Neural progenitor cell (in vitro differentiated cells): ENCODE results near the gene ZSCAN29. TPM values are rescaled to one million over a fixed set of nuclear protein-coding genes. Genes with fewer than 3 reads are reported as not detected.

Experiments used
- DNase-seq: peaks from one replicate; pipeline ENCODE4 v3.0.0-alpha.2; 2016; ENCODE audit warnings: low spot score
- H2AFZ ChIP-seq: fragments of 200-600 bp; sonication (generic); replicated peaks from 2 replicates; pipeline ENCODE4 v1.6.1; 2016; ENCODE audit warnings: antibody characterized with exemption
- H3F3A ChIP-seq: fragments of 200-600 bp; sonication (generic); 2 replicates; pipeline ENCODE4 v1.6.1; 2016; ENCODE audit warnings: antibody characterized with exemption, low read depth
- H3K27ac ChIP-seq: fragments of 200-600 bp; sonication (generic); 2 replicates; pipeline ENCODE4 v1.5.1; 2016; ENCODE audit warnings: mild to moderate bottlenecking
- H3K27me3 ChIP-seq: fragments of 200-600 bp; sonication (generic); 2 replicates; pipeline ENCODE4 v1.6.1; 2016; ENCODE audit warnings: mild to moderate bottlenecking, moderate library complexity
- H3K36me3 ChIP-seq: fragments of 200-600 bp; sonication (generic); 2 replicates; pipeline ENCODE4 v1.5.1; 2016
- H3K4me1 ChIP-seq: fragments of 200-600 bp; sonication (generic); 2 replicates; pipeline ENCODE4 v1.6.1; 2016; ENCODE audit warnings: mixed run types
- H3K4me2 ChIP-seq: fragments of 200-600 bp; sonication (generic); 2 replicates; pipeline ENCODE4 v1.6.1; 2016
- H3K4me3 ChIP-seq: fragments of 200-600 bp; sonication (generic); 2 replicates; pipeline ENCODE4 v1.5.1; 2016
- H3K79me2 ChIP-seq: fragments of 200-600 bp; sonication (generic); 2 replicates; pipeline ENCODE4 v1.6.1; 2016; ENCODE audit warnings: low read depth
- H3K9ac ChIP-seq: fragments of 200-600 bp; sonication (generic); 2 replicates; pipeline ENCODE4 v1.6.1; 2016
- H3K9me3 ChIP-seq: fragments of 200-600 bp; sonication (generic); 2 replicates; pipeline ENCODE4 v1.5.1; 2016; ENCODE audit warnings: low read depth
- H4K20me1 ChIP-seq: fragments of 200-600 bp; sonication (generic); 2 replicates; pipeline ENCODE4 v1.6.1; 2016; ENCODE audit warnings: low read depth
- H3K27ac Mint-ChIP-seq: 3 replicates; pipeline ENCODE4 v1.8.0; 2021; ENCODE audit warnings: mixed read lengths
- H3K27me3 Mint-ChIP-seq: 2 replicates; pipeline ENCODE4 v1.8.0; 2022; ENCODE audit warnings: low read depth, mild to moderate bottlenecking, inconsistent platforms, moderate library complexity, mixed read lengths; ENCODE audit not compliant: insufficient read depth
- H3K36me3 Mint-ChIP-seq: 3 replicates; pipeline ENCODE4 v1.8.0; 2021; ENCODE audit warnings: mixed read lengths
- H3K4me1 Mint-ChIP-seq: 3 replicates; pipeline ENCODE4 v1.8.0; 2021; ENCODE audit warnings: mixed read lengths
- H3K4me3 Mint-ChIP-seq: 3 replicates; pipeline ENCODE4 v1.8.0; 2021; ENCODE audit warnings: mild to moderate bottlenecking, moderate library complexity, mixed read lengths
- H3K9me3 Mint-ChIP-seq: 3 replicates; pipeline ENCODE4 v1.8.0; 2020; ENCODE audit warnings: mixed read lengths
- CTCF ChIP-seq: fragments of 200-600 bp; sonication (generic); IDR thresholded peaks from 2 replicates; pipeline ENCODE4 v1.5.1; 2017; ENCODE audit warnings: antibody characterized with exemption, mild to moderate bottlenecking
- EZH2 ChIP-seq: fragments of 200-600 bp; sonication (generic); IDR thresholded peaks from 2 replicates; pipeline ENCODE4 v1.6.1; 2017; ENCODE audit warnings: antibody characterized with exemption, mild to moderate bottlenecking, moderate library complexity
- EZH2phosphoT487 ChIP-seq: fragments of 200-600 bp; sonication (generic); IDR thresholded peaks from 2 replicates; pipeline ENCODE4 v1.6.1; 2017; ENCODE audit warnings: antibody characterized with exemption
- total RNA-seq: library from RNA; depleted of rRNA; stranded (reverse); fragments of >200 nt; gene quantifications from 2 replicates; pipeline ENCODE4 v1.2.3, GENCODE V29; 2015; ENCODE audit warnings: low replicate concordance

ZSCAN29 gene
- total RNA-seq, 1 donor from 2014 or later = 27.1 TPM

- Histone ChIP-seq H3F3A (peaks cover 3% of the 10 kb centered on the region), H3K36me3 (peaks cover 61% of the 10 kb centered on the region), H2AFZ (no peak overlapping the region), H3K9me3 (peaks cover 26% of the 10 kb centered on the region), H3K4me2 (no peak overlapping the region), H3K79me2 (peaks cover 18% of the 10 kb centered on the region), H3K9ac (no peak overlapping the region), H3K27me3 (no peaks in the 10 kb centered on the region), H3K4me3 (peak overlapping the region; percentile 2), H4K20me1 (no peaks in the 10 kb centered on the region), H3K4me1 (no peaks in the 10 kb centered on the region), H3K27ac (no peak overlapping the region)
- peaks cover 59% of the 10 kb centered on the region for H3K9me3 Mint-ChIP-seq
- H3K27me3 Mint-ChIP-seq = no peaks in the 10 kb centered on the region
- peaks cover 78% of the 10 kb centered on the region for H3K36me3 Mint-ChIP-seq
- no peaks in the 10 kb centered on the region for H3K4me1 Mint-ChIP-seq
- DNase-seq = no peak
- H3K4me3 Mint-ChIP-seq = no peak overlapping the region
- H3K27ac Mint-ChIP-seq = no peak overlapping the region
- TF ChIP-seq EZH2 (no peak), EZH2phosphoT487 (no peak), CTCF (no peak)
Measured at GRCh38 chr15:43361313-43361903, 9.4 kb downstream of the ZSCAN29 start.

- Histone ChIP-seq H3F3A (peaks cover 3% of the 10 kb centered on the region), H3K9ac (no peak overlapping the region), H3K4me2 (no peak overlapping the region), H3K4me1 (no peaks in the 10 kb centered on the region), H3K36me3 (peaks cover 61% of the 10 kb centered on the region), H3K79me2 (peaks cover 13% of the 10 kb centered on the region), H3K4me3 (peak overlapping the region; percentile 2), H3K27ac (no peak overlapping the region), H2AFZ (no peak overlapping the region), H3K27me3 (no peaks in the 10 kb centered on the region), H4K20me1 (no peaks in the 10 kb centered on the region), H3K9me3 (peaks cover 26% of the 10 kb centered on the region)
- H3K4me3 Mint-ChIP-seq = no peak overlapping the region
- no peak for TF ChIP-seq CTCF
- no peak for TF ChIP-seq EZH2phosphoT487
- TF ChIP-seq EZH2 = no peak
- no peaks in the 10 kb centered on the region for H3K27me3 Mint-ChIP-seq
- H3K27ac Mint-ChIP-seq = no peak overlapping the region
- DNase-seq = no peak
- H3K9me3 Mint-ChIP-seq = peaks cover 55% of the 10 kb centered on the region
- H3K36me3 Mint-ChIP-seq = peaks cover 77% of the 10 kb centered on the region
- H3K4me1 Mint-ChIP-seq = no peaks in the 10 kb centered on the region
Measured at GRCh38 chr15:43360821-43361220, 10.0 kb downstream of the ZSCAN29 start.

GRCh38 chr15:43352693-43353382, 18.0 kb downstream of the ZSCAN29 start:
- H3K27ac Mint-ChIP-seq = no peak overlapping the region
- Histone ChIP-seq H2AFZ (no peak overlapping the region), H3F3A (peaks cover 3% of the 10 kb centered on the region), H3K4me1 (no peaks in the 10 kb centered on the region), H3K4me3 (no peak overlapping the region), H3K4me2 (no peak overlapping the region), H3K27me3 (no peaks in the 10 kb centered on the region), H3K9ac (no peak overlapping the region), H3K27ac (no peak overlapping the region), H3K9me3 (no peaks in the 10 kb centered on the region), H3K36me3 (peaks cover 6% of the 10 kb centered on the region), H4K20me1 (no peaks in the 10 kb centered on the region), H3K79me2 (no peaks in the 10 kb centered on the region)
- peaks cover 22% of the 10 kb centered on the region for H3K36me3 Mint-ChIP-seq
- H3K4me1 Mint-ChIP-seq = no peaks in the 10 kb centered on the region
- no peak overlapping the region for H3K4me3 Mint-ChIP-seq
- no peaks in the 10 kb centered on the region for H3K9me3 Mint-ChIP-seq
- peaks cover 2% of the 10 kb centered on the region for H3K27me3 Mint-ChIP-seq
- no peak for TF ChIP-seq EZH2
- TF ChIP-seq EZH2phosphoT487 = no peak
- no peak for TF ChIP-seq CTCF
- no peak for DNase-seq
